Tibial artery (tissue), 4 donors: Measurements from ENCODE around the gene CPNE1.

ENCODE experiments used
- DNase-seq, 2 donors: peaks; one replicate each; pipeline ENCODE4 v3.0.0-alpha.2; 2019
- H3K27ac ChIP-seq, 2 donors: fragments of 200-600 bp; sonication (generic) in 1 of 2; 1 replicate in 1 of 2; 2 replicates in 1 of 2; pipeline ENCODE4 v1.5.1; 2018 to 2019; ENCODE audit warnings: mild to moderate bottlenecking in 1 of 2
- H3K27me3 ChIP-seq, 2 donors: fragments of 200-600 bp; sonication (generic) in 1 of 2; one replicate each; pipeline versions ENCODE4 v1.5.1 to v1.6.0; 2016 to 2019
- H3K36me3 ChIP-seq, 3 donors: fragments of 200-600 bp; sonication (generic) in 2 of 3; one replicate each; pipeline ENCODE4 v1.5.1; 2016 to 2019; ENCODE audit warnings: mild to moderate bottlenecking in 2 of 3
- H3K4me1 ChIP-seq, 4 donors: fragments of 200-600 bp; sonication (generic) in 2 of 4; 1 replicate in 3 of 4; 2 replicates in 1 of 4; pipeline ENCODE4 v1.5.1; 2016 to 2019
- H3K4me3 ChIP-seq, 2 donors: fragments of 200-600 bp; sonication (generic) in 1 of 2; 1 replicate in 1 of 2; 2 replicates in 1 of 2; pipeline ENCODE4 v1.5.1; 2018 to 2019; ENCODE audit warnings: mild to moderate bottlenecking in 2 of 2
- H3K9me3 ChIP-seq, 3 donors: fragments of 200-600 bp; sonication (generic) in 1 of 3; one replicate each; pipeline ENCODE4 v1.5.1; 2016 to 2019
- intact Hi-C: fragments of 100-400 bp; cut with DNase I; formaldehyde crosslinking; loops from one replicate; pipeline ENCODE4 v1.15.0; 2023; ENCODE audit warnings: low total_unique reads
- TF ChIP-seq, protein P1 (sequence below), 2 experiments: fragments of 200-600 bp in 1 of 2; fragments of 450-650 bp in 1 of 2; IDR thresholded peaks; one replicate each; pipeline ENCODE4 v1.5.1; 2017 to 2019; ENCODE audit warnings: antibody characterized with exemption in 2 of 2, mild to moderate bottlenecking in 1 of 2, moderate library complexity in 1 of 2

CPNE1 gene

DNA sequence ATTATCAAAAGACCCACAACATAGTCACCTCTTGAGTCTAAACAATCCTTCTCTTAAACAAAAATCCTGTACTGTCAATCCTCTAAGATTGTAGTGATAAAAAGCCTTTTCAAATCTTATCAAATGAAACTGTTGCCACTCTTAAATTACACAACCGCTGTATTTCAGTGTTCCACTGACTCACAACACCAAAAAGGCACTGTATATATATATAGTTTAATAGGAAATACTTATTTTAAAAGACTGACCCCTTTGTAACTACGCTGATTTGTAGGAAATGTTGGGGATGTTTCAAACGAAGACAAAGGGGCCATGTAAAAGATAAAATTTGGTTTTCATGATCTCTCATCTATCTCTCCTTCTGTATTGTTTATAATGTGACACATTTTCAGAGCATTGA is 14.1 kb downstream of the CPNE1 start:
- Histone ChIP-seq H3K9me3 (no peaks in the 10 kb centered on the region), H3K4me1 (peaks cover 0 to 33% (median 17%) of the 10 kb centered on the region in 4 donors), H3K27ac (no peak overlapping the region), H3K27me3 (no peaks in the 10 kb centered on the region), H3K4me3 (no peak overlapping the region), H3K36me3 (peaks cover 16 to 29% (median 27%) of the 10 kb centered on the region in 3 donors)
- intact Hi-C loops = no loop called here
- DNase-seq = no peak
- TF ChIP-seq, protein P1, sequence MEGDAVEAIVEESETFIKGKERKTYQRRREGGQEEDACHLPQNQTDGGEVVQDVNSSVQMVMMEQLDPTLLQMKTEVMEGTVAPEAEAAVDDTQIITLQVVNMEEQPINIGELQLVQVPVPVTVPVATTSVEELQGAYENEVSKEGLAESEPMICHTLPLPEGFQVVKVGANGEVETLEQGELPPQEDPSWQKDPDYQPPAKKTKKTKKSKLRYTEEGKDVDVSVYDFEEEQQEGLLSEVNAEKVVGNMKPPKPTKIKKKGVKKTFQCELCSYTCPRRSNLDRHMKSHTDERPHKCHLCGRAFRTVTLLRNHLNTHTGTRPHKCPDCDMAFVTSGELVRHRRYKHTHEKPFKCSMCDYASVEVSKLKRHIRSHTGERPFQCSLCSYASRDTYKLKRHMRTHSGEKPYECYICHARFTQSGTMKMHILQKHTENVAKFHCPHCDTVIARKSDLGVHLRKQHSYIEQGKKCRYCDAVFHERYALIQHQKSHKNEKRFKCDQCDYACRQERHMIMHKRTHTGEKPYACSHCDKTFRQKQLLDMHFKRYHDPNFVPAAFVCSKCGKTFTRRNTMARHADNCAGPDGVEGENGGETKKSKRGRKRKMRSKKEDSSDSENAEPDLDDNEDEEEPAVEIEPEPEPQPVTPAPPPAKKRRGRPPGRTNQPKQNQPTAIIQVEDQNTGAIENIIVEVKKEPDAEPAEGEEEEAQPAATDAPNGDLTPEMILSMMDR (IDR thresholded peaks at IDR 0.05) = no peak

DNA sequence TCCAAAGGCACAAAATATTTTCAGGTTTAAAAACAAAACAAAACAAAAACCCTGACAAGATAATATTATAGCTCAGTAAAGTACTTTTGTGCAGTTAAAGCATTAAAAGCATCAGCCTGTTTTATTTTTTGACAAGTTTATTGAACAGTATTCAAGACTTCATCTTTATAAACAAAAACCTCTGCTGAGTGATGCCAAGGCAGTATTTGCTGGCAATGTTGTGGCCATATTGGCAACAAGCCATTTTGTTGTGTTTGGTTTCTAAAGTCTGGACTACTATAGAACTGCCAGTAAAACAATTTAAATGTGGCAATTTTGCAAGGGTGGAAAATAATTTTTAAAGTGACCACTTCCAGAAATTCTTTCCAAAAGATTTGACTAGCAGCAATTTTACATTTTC is 15.9 kb downstream of the CPNE1 start:
- Histone ChIP-seq H3K4me1 (peaks cover 0 to 37% (median 17%) of the 10 kb centered on the region in 4 donors), H3K9me3 (no peaks in the 10 kb centered on the region), H3K4me3 (no peak overlapping the region), H3K27ac (no peak overlapping the region), H3K27me3 (no peaks in the 10 kb centered on the region), H3K36me3 (peaks cover 4 to 15% (median 14%) of the 10 kb centered on the region in 3 donors)
- intact Hi-C loops = no loop called here
- TF ChIP-seq, protein P1 (IDR thresholded peaks at IDR 0.05) = no peak
- no peak for DNase-seq

DNA sequence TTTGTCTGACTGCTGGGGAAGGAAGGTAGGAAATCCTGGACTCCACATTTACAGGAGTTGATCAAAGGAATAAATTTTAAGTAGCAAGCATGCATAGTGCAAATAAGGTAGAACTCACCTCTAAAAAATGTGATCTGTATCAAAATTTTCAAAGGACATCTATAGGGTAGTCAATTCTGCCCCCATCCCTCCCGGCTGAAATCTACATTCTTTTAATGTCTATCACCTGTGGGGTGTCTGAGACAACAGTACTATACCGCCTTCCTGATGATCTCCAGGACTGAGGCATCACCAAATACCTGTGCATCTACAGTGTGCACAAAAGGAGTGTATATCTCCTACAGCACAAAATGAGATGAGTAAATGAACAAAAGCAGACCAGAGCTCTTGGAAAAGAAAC is 19.9 kb downstream of the CPNE1 start:
- intact Hi-C loops = no loop called here
- no peaks in the 10 kb centered on the region for H3K27me3 ChIP-seq

DNA sequence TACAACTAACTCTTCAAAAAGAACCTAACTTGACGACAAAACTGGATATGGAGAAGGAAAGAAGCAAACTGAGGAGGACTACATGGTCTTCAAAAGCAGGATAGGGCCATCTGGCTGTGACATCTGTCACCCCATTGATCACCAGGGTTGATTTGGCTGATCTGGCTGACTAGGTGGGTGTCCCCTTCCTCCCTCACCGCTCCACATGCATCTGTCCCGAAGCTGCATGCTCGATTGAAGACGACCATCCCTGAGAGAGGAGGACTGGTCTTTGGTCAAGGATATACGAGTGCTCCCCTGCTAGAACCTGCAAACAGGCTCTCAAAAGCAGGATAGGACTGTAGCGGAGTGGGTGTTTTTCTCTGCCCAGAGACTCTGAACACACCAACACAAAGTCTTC is 21.7 kb downstream of the CPNE1 start:
- H3K27me3 ChIP-seq = no peaks in the 10 kb centered on the region
- no peak for DNase-seq

More for the DNA sequence above, 19.9 kb downstream of the CPNE1 start:
- TF ChIP-seq, protein P1 (IDR thresholded peaks at IDR 0.05) = no peak
- DNase-seq = no peak
- no peaks in the 10 kb centered on the region for H3K36me3 ChIP-seq
- no peak overlapping the region for H3K4me3 ChIP-seq
- no peaks in the 10 kb centered on the region for H3K9me3 ChIP-seq
- peaks cover 0 to 43% (median 9%) of the 10 kb centered on the region in 4 donors for H3K4me1 ChIP-seq
- no peak overlapping the region for H3K27ac ChIP-seq

DNA sequence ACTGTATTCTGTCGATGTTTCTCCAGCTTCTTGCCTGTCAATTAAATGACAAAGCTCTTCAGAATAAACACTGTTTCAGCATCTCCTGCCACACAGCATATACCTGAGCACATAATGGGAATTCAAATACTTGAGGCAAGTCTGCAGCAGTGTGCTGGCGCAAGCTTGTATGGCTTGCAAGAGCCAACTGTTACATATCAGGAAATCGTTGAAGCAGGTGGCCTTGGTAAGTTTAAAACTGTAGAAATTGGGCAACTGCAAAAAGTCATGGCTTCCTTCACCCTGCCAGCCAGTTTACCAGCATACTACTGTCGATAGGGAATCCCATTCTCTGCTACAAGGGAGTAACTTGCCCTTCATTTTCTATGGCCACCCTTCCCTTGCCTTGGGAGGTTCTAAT is 23.0 kb downstream of the CPNE1 start:
- TF ChIP-seq, protein P1 (IDR thresholded peaks at IDR 0.05) = no peak
- intact Hi-C loops = no loop called here

More for the DNA sequence above, 21.7 kb downstream of the CPNE1 start:
- intact Hi-C loops = no loop called here
- Histone ChIP-seq H3K4me1 (peaks cover 0 to 36% (median 2%) of the 10 kb centered on the region in 4 donors), H3K36me3 (no peaks in the 10 kb centered on the region), H3K9me3 (no peaks in the 10 kb centered on the region), H3K27ac (no peak overlapping the region), H3K4me3 (no peak overlapping the region)
- TF ChIP-seq, protein P1 (IDR thresholded peaks at IDR 0.05) = no peak

DNA sequence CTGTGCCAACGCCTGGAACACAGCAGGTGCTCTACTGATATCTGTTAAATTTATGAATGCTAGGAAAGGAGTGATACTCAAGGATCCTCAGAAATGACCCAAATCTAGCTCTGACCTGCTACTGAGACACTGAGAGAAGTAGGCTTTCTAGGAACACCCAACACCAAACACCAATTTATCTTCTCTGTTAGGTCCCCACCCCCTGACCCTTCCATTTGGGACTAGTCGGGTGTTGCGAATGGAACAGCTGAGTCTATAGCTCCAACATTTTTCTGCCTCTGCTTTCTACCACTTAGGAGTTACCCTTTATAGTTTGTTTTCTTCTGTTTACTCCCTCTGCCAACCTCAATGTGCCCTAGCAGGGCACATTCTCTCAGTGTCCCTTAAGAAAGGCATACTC is 24.0 kb downstream of the CPNE1 start:
- Histone ChIP-seq H3K36me3 (no peaks in the 10 kb centered on the region), H3K4me3 (no peak overlapping the region), H3K4me1 (peaks cover 0 to 55% (median 6%) of the 10 kb centered on the region in 4 donors), H3K9me3 (no peaks in the 10 kb centered on the region), H3K27me3 (no peaks in the 10 kb centered on the region), H3K27ac (no peak overlapping the region)
- TF ChIP-seq, protein P1 (IDR thresholded peaks at IDR 0.05) = no peak
- intact Hi-C loops = no loop called here
- no peak for DNase-seq

More for the DNA sequence above, 23.0 kb downstream of the CPNE1 start:
- Histone ChIP-seq H3K36me3 (no peaks in the 10 kb centered on the region), H3K27me3 (no peaks in the 10 kb centered on the region), H3K9me3 (no peaks in the 10 kb centered on the region), H3K4me1 (peaks cover 0 to 46% (median 2%) of the 10 kb centered on the region in 4 donors), H3K27ac (no peak overlapping the region), H3K4me3 (no peak overlapping the region)
- no peak for DNase-seq
